ENCODE results near the gene ARHGAP18. TPM values are rescaled to one million over a fixed set of nuclear protein-coding genes. Genes with fewer than 3 reads are reported as not detected.
A peak's percentile ranks its signal among the peaks of the same experiment; 100 is the strongest.

Gene ARHGAP18
- total and polyA plus RNA-seq, 2 experiments from 2014 or later = 4.3 to 5.0 TPM

DNA sequence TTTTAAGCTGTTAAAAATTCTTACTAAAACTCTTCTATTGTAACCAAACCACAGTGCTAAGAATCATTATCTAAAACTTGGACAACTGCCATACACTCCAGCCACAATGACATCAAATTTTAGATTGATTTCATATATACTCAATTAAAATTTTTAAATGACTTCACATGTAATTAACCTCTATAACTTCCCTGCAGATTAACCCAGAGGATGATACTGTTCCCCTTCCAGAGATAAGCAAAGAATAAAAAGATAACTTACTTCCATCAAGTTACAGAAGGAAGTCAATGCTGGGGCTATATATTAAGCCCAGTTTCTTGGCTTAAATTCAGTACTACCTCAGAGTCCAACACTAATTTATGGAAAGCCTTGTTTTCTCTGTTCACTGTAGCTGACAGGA lies 71.3 kb downstream of the ARHGAP18 start:
- no peak overlapping the region for H3K4me3 Mint-ChIP-seq
- no peaks in the 10 kb centered on the region for H3K36me3 Mint-ChIP-seq (ENCODE audit: low read depth)

More for the DNA sequence above, 71.3 kb downstream of the ARHGAP18 start:
- DNase-seq (ENCODE audit: low spot score) (no peak), ATAC-seq (no peak)
- Histone ChIP-seq H3K27ac (ENCODE audit: low read depth) (no peak overlapping the region), H3K4me2 (no peak overlapping the region), H3K4me1 (ENCODE audit: insufficient read depth) (peaks cover 18% of the 10 kb centered on the region), H3K79me2 (replicated peaks; ENCODE audit: insufficient read depth) (no peaks in the 10 kb centered on the region), H3K9me2 (ENCODE audit: insufficient read depth) (no peaks in the 10 kb centered on the region; the same call in 1 of the 2 replicates), H3K36me3 (ENCODE audit: insufficient read depth) (no peaks in the 10 kb centered on the region), H4K20me1 (replicated peaks; ENCODE audit: insufficient read depth) (no peaks in the 10 kb centered on the region), H3K27me3 (ENCODE audit: insufficient read depth) (no peaks in the 10 kb centered on the region), H3K4me3 (no peak overlapping the region), H2AFZ (no peak overlapping the region), H3F3A (replicated peaks; ENCODE audit: low read depth) (no peaks in the 10 kb centered on the region)
- H3K9me3 Mint-ChIP-seq = no peaks in the 10 kb centered on the region
- peaks cover 11% of the 10 kb centered on the region; the same call in 2 of the 3 replicates for H3K4me1 Mint-ChIP-seq
- no peaks in the 10 kb centered on the region for H3K27me3 Mint-ChIP-seq (ENCODE audit: insufficient read depth, low read depth, poor library complexity)
- no peak for TF ChIP-seq ZNF114 (CRISPR knock-in tag; IDR thresholded peaks at IDR 0.05)
- TF ChIP-seq JUNB (IDR thresholded peaks at IDR 0.05; ENCODE audit: unreplicated experiment) = no peak
- no peak for TF ChIP-seq EZH2phosphoT487 (IDR thresholded peaks at IDR 0.05; ENCODE audit: unreplicated experiment)
- TF ChIP-seq POLR2AphosphoS5 (IDR thresholded peaks at IDR 0.05; ENCODE audit: low read depth) = no peak
- no peak for TF ChIP-seq ZNF331 (CRISPR knock-in tag; IDR thresholded peaks at IDR 0.05; ENCODE audit: low read depth)
- TF ChIP-seq, protein P1, sequence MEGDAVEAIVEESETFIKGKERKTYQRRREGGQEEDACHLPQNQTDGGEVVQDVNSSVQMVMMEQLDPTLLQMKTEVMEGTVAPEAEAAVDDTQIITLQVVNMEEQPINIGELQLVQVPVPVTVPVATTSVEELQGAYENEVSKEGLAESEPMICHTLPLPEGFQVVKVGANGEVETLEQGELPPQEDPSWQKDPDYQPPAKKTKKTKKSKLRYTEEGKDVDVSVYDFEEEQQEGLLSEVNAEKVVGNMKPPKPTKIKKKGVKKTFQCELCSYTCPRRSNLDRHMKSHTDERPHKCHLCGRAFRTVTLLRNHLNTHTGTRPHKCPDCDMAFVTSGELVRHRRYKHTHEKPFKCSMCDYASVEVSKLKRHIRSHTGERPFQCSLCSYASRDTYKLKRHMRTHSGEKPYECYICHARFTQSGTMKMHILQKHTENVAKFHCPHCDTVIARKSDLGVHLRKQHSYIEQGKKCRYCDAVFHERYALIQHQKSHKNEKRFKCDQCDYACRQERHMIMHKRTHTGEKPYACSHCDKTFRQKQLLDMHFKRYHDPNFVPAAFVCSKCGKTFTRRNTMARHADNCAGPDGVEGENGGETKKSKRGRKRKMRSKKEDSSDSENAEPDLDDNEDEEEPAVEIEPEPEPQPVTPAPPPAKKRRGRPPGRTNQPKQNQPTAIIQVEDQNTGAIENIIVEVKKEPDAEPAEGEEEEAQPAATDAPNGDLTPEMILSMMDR (conservative IDR thresholded peaks at IDR 0.05; ENCODE audit: low read depth in 2 of 2) = no peak
- no peak for TF ChIP-seq EZH2 (IDR thresholded peaks at IDR 0.05; ENCODE audit: low read depth, unreplicated experiment)
- TF ChIP-seq STAT1 (IDR thresholded peaks at IDR 0.05; ENCODE audit: unreplicated experiment) = no peak
- TF ChIP-seq CREB1 (CRISPR knock-in tag; IDR thresholded peaks at IDR 0.05; ENCODE audit: low read depth) = no peak
- no peak for TF ChIP-seq REST (IDR thresholded peaks at IDR 0.05; ENCODE audit: unreplicated experiment)
- TF ChIP-seq ETS1 (IDR thresholded peaks at IDR 0.05) = no peak
- 0 out of 2 replicates have a peak overlapping the region, but pooled peaks have one; percentile 4 for H3K27ac Mint-ChIP-seq
